Vein endothelial cell (primary cell): ENCODE results near the gene BLACAT1. TPM values are rescaled to one million over a fixed set of nuclear protein-coding genes. Genes with fewer than 3 reads are reported as not detected.

Experiments used
- small RNA-seq: library from RNA; depleted of rRNA; stranded (forward); fragments of <200 nt; gene quantifications from one replicate; pipeline ENCODE3, GENCODE V24; 2012
- total RNA-seq: library from RNA; depleted of rRNA; stranded (reverse); fragments of >200 nt; gene quantifications from 2 replicates; pipeline ENCODE4 v1.2.3, GENCODE V29; 2012

The BLACAT1 gene
- under 0.01 and 0.29 TPM in 2 replicates for total RNA-seq

DNA sequence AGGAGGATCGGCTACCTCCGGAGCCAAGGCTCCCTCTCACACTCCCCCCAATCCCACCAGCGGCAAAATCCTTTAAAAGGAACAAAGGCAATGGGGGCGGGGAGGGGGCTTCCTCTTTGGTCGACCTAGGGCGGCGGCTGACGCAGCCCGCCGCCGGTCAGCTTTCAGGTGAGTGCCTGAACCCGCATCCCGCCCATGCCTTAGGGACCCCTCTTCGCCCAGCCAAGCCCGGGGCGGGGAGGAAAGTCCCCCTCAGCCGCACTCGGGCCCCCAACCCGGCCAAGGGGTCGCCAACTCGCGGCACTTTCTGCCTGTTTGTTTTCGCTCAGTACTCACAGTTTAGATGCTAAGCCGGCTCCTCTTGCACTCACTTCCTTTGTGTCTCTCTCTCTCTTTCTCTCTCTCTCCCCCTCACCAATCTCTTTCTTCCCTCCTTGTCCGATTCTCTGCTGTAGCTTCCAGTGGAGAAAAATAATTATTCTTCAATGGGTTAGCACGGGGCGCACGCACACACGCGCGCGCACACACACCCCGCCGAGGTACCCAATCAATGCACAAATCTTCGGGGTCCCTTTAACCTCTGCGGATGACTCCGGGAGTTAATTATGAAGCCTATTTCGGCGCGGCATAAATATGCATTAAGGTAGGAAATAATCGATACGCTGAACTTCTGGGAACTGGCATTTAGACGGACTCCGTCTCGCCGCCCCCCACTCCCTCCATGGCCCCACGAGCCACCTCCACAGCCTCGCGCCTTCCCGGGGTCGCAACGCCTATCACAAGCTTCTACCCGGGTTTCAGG, at the start of gene BLACAT1:
Gene BLACAT1, minus strand, starts transcription at position 465 of the 802 bp plus-strand sequence.

DNA sequence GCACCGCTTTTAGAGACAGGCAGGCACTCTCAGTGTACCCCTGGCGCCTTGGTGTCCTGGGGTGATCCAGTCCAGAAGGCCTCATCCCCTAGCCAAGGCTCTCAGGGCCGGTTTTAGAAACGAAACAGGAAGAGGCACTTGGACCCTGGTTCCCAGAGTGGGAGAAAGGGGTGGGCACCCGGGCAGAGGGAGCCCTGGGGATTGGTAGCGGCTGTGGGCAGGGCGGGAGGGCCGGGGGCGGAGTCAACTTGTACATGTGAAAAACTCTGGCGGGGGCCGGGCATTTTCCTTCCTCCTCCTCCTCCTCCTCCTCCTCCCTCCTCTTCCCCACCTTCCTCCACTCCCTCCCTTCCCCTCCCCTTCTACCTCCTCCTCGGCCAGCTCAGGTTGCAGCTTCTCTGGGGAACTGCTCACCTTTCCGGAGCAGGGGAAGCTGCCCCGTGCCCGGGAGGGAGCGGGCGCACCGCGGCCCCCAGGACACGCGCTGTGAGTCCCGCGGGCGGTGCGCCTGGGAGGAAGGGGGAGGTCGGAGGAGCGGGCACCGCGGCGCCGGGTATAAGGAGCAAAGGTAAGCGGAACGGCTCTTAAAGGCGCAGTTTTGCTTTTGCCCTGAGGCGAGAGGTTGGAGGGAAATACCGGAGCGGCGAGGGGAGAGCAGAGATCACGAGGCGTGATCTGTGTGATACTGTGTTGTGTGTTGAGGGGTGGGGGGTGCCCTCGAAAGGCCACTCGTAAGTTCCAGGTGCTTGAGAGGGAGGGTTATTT, 48.6 kb upstream of the BLACAT1 start, which contains the start of gene CDK18:
Gene CDK18, plus strand, starts transcription at position 359 of the 765 bp plus-strand sequence. CDS start 18,499 bp downstream, outside the sequence.

DNA sequence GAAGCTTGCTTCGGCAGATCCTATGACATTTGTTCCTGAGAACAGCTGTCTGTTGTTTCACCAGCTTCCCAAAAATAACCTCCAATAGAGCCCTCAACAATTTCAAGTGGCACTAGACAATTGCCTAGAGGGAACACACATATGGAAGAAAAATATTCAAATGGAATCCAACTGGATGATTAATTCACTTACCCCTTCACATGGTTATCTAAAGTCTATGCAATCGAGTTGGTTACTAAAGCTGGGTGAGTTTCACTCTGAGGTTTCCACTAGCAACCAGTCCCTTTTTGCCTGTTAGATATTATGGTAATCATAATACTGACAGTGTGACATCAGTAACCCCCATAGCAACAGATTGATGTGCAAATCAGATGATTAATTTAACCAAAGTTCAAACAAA, 34.0 kb downstream of the BLACAT1 start, which contains the start of gene LEMD1:
Gene LEMD1, minus strand, starts transcription at position 259 of the 400 bp plus-strand sequence. CDS start 1,520 bp downstream, outside the sequence.

Small RNAs within 50 kb of the gene (small RNA-seq; reads per million reads assigned to genes)
- 0.61 reads per million, percentile 39 among the genes with 10 or more reads in this experiment for gene MIR135B

Other genes starting within 250 kb of the BLACAT1 start
- 10.1 and 10.5 TPM in 2 replicates for gene DSTYK, start 244.3 kb downstream of the BLACAT1 start, total RNA-seq
- 2.0 and 2.1 TPM in 2 replicates for gene TMCC2, start 228.1 kb downstream of the BLACAT1 start, total RNA-seq
- gene NUAK2, start 134.3 kb downstream of the BLACAT1 start, total RNA-seq: 3.1 and 3.3 TPM in 2 replicates
- gene KLHDC8A, start 99.1 kb downstream of the BLACAT1 start, total RNA-seq: not detected in 2 replicates
- gene LEMD1, start 34.0 kb downstream of the BLACAT1 start, total RNA-seq: not detected in 2 replicates
- gene CDK18, start 48.6 kb upstream of the BLACAT1 start, total RNA-seq: 0.29 and 0.33 TPM in 2 replicates
- 72.5 and 80.5 TPM in 2 replicates for gene ELK4, start 176.0 kb upstream of the BLACAT1 start, total RNA-seq
- 10.9 and 14.4 TPM in 2 replicates for gene SLC45A3, start 224.5 kb upstream of the BLACAT1 start, total RNA-seq